Endothelial cell of umbilical vein (primary cell): Measurements from ENCODE around the gene UNC93B1. TPM values are rescaled to one million over a fixed set of nuclear protein-coding genes. Genes with fewer than 3 reads are reported as not detected.

Source experiments
- BruUV-seq: library from RNA; stranded (reverse); fragments of 400-500 nt; replicated peaks from 2 replicates; lab custom pipeline; 2021; lab: Mats Ljungman, UMichigan
- CTCF ChIA-PET: fragments of 300-600, 350-600 bp; sonication (Branson Sonifier 250); formaldehyde crosslinking; loops from one replicate; lab custom pipeline; 2021; ENCODE audit warnings: antibody characterized with exemption, inconsistent platforms; lab: Charles Lee
- POLR2A ChIA-PET: fragments of 300-600, 350-600 bp; sonication (Branson Sonifier 250); formaldehyde crosslinking; loops from one replicate; lab custom pipeline; 2021; ENCODE audit warnings: antibody characterized with exemption, inconsistent platforms; lab: Charles Lee
- DNase-seq: peaks from one replicate; pipeline ENCODE4 v3.0.0-alpha.2; 2011; ENCODE audit warnings: low read depth, low spot score
- FAIRE-seq: peaks from 2 replicates; lab custom pipeline; 2011; peaks lifted over from hg19 to GRCh38; lab: Jason Lieb, UNC
- H2AFZ ChIP-seq: 2 replicates; pipeline ENCODE4 v1.6.0; 2012; ENCODE audit warnings: low read depth, low read length, control low read depth, inconsistent platforms
- H3K27ac ChIP-seq: 2 replicates; pipeline ENCODE4 v1.5.1; 2011; ENCODE audit warnings: low read depth, mild to moderate bottlenecking, control low read depth, low read length, moderate library complexity; ENCODE audit not compliant: insufficient read depth
- H3K27me3 ChIP-seq, 2 experiments: 2 replicates each; pipeline versions ENCODE4 v1.6.0 to v1.6.1; 2011; ENCODE audit warnings: low read length in 2 of 2, mixed read lengths in 1 of 2; ENCODE audit not compliant: control insufficient read depth in 2 of 2, insufficient read depth in 2 of 2
- H3K36me3 ChIP-seq, 2 experiments: 2 replicates in 1 of 2; 3 replicates in 1 of 2; pipeline ENCODE4 v1.5.1; 2011; ENCODE audit warnings: low read length in 2 of 2, mild to moderate bottlenecking in 1 of 2, moderate library complexity in 1 of 2; ENCODE audit not compliant: control insufficient read depth in 2 of 2, insufficient read depth in 2 of 2; ENCODE audit errors: extremely low read depth in 1 of 2
- H3K4me1 ChIP-seq: 3 replicates; pipeline ENCODE4 v1.5.1; 2011; ENCODE audit warnings: mild to moderate bottlenecking, low read length; ENCODE audit not compliant: control insufficient read depth, insufficient read depth; ENCODE audit errors: extremely low read depth
- H3K4me2 ChIP-seq: 2 replicates; pipeline ENCODE4 v1.6.1; 2011; ENCODE audit warnings: low read length, control low read depth, mixed read lengths; ENCODE audit not compliant: insufficient read depth
- H3K4me3 ChIP-seq, 3 experiments: fragments of 200-600 bp in 1 of 3; sonication (generic), shearing (Covaris generic) in 1 of 3; replicated peaks in 1 of 3; 2 replicates each; pipeline ENCODE4 v1.5.1; 2011 to 2016; ENCODE audit warnings: control low read depth in 3 of 3, low read length in 3 of 3, mild to moderate bottlenecking in 2 of 3, inconsistent platforms in 1 of 3, low read depth in 1 of 3, moderate library complexity in 1 of 3; ENCODE audit not compliant: insufficient read depth in 1 of 3
- H3K79me2 ChIP-seq: 2 replicates; pipeline ENCODE4 v1.6.0; 2012; ENCODE audit warnings: low read length, inconsistent platforms; ENCODE audit not compliant: control insufficient read depth, insufficient read depth
- H3K9ac ChIP-seq: replicated peaks from 2 replicates; pipeline ENCODE3; 2011; ENCODE audit warnings: low read length, control low read depth; ENCODE audit not compliant: insufficient read depth; ENCODE audit errors: extremely low read depth
- H3K9me1 ChIP-seq: replicated peaks from 3 replicates; pipeline ENCODE4 v1.6.0; 2011; ENCODE audit warnings: mild to moderate bottlenecking, low read length; ENCODE audit not compliant: control insufficient read depth, insufficient read depth; ENCODE audit errors: extremely low read depth
- H3K9me3 ChIP-seq: replicated peaks from 2 replicates; pipeline ENCODE4 v1.5.1; 2012; ENCODE audit warnings: low read length, inconsistent platforms; ENCODE audit not compliant: control insufficient read depth, insufficient read depth
- H4K20me1 ChIP-seq: replicated peaks from 2 replicates; pipeline ENCODE3; 2011; ENCODE audit warnings: mild to moderate bottlenecking, low read length; ENCODE audit not compliant: control insufficient read depth, insufficient read depth; ENCODE audit errors: extremely low read depth
- EZH2 ChIP-seq: IDR thresholded peaks from 2 replicates; pipeline ENCODE4 v1.6.1; 2012; ENCODE audit warnings: borderline replicate concordance, low read depth, mild to moderate bottlenecking, moderate library complexity, low read length, inconsistent platforms; ENCODE audit not compliant: severe bottlenecking
- FOS ChIP-seq: IDR thresholded peaks from 2 replicates; pipeline ENCODE4 v1.6.1; 2011; ENCODE audit warnings: mild to moderate bottlenecking, low read length, moderate library complexity, borderline replicate concordance; ENCODE audit not compliant: insufficient read depth
- GATA2 ChIP-seq: IDR thresholded peaks from 2 replicates; pipeline ENCODE4 v1.7.0; 2011; ENCODE audit warnings: low read depth, mild to moderate bottlenecking, moderate library complexity, mixed read lengths, low read length; ENCODE audit not compliant: insufficient read length, insufficient read depth
- JUN ChIP-seq: IDR thresholded peaks from 2 replicates; pipeline ENCODE4 v1.6.1; 2011; ENCODE audit warnings: borderline replicate concordance, low read depth; ENCODE audit not compliant: insufficient read length, insufficient read depth
- MYC ChIP-seq: IDR thresholded peaks from one replicate; pipeline ENCODE4 v1.6.1; 2011; ENCODE audit warnings: mild to moderate bottlenecking, low read depth, low read length
- POLR2A ChIP-seq: IDR thresholded peaks from 2 replicates; pipeline ENCODE4 v1.6.1; 2012; ENCODE audit warnings: low read depth, mild to moderate bottlenecking, control low read depth, low read length
- POLR2AphosphoS5 ChIP-seq: IDR thresholded peaks from 2 replicates; pipeline ENCODE4 v1.6.1; 2012; ENCODE audit warnings: low read depth, mild to moderate bottlenecking, control low read depth, low read length, moderate library complexity; ENCODE audit not compliant: insufficient read depth
- dilution Hi-C: fragments of 300-500 bp; cut with MboI; formaldehyde crosslinking; loops from one replicate; pipeline ENCODE4 v1.15.0; 2019; ENCODE audit warnings: low sequenced_read_pairs; ENCODE audit not compliant: extremely low pct_ligation_motif_present
- intact Hi-C: fragments of 100-400 bp; cut with micrococcal nuclease; formaldehyde crosslinking; loops from one replicate; pipeline ENCODE4 v1.10.0; 2022
- polyA plus RNA-seq, 4 experiments: library from polyadenylated mRNA; depleted of rRNA in 3 of 4; stranded (reverse) in 3 of 4; unstranded in 1 of 4; fragments of >200 nt; gene quantifications; 2 replicates each; pipeline versions ENCODE4 v1.2.1 to v1.2.3, GENCODE V29; 2011 to 2012; ENCODE audit warnings: missing spikeins in 1 of 4
- total RNA-seq: library from RNA; stranded (reverse); gene quantifications from 2 replicates; pipeline ENCODE4 v1.2.3, GENCODE V29; 2021
- TF ChIP-seq, protein P1 (sequence below): IDR thresholded peaks from 2 replicates; pipeline ENCODE4 v1.6.1; 2011; ENCODE audit not compliant: insufficient read depth, insufficient read length
- TF ChIP-seq, protein P2 (sequence below), 2 donors: IDR thresholded peaks; 1 replicate in 1 of 2; 2 replicates in 1 of 2; pipeline ENCODE4 v1.5.1; 2011; ENCODE audit warnings: low read length in 2 of 2, mild to moderate bottlenecking in 2 of 2, moderate library complexity in 2 of 2, control low read depth in 1 of 2, inconsistent platforms in 1 of 2, low read depth in 1 of 2; ENCODE audit not compliant: insufficient read depth in 1 of 2; ENCODE audit errors: extremely low read depth in 1 of 2

UNC93B1 gene
- total and polyA plus RNA-seq, 2 donors (not counting 3 experiments of a cell fraction or from before 2014, with no cell fraction given) = 10.6 to 18.9 TPM

DNA sequence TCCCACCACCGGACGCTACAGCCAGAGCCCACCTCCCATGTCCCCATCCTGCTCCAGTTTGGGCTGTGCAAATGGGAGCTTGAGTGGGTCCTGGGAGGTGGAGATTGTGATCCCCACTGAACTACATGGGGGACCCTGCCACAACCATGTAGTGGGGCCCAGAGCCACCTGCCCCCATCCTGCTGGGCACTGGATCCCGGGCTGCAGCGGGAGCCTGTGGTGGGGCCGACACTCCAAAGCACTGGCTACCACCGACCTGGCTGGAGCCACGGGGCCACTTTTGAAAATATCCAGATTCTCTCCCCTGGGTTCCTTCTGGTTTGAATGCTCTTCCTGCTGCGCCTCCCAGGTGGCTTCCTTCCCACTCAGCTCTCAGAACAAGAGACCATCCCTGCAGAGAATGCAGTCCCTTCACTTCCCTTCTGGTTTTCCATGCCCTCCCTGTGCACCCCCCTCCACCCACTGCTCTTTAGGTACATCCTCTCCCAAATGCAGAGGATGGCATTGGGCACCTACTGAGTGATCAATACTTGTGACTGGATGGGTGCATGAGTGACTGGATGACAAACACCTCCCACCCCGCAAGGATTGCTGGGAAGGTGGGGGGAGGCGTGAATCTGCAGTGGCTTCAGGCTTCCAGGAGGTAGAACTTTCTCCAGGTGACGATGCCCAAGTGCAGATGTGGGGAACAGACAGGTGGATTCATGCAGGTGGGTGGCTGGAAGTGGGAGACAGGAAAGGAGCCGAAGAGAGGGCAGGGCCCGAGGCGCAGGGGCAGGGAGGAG, 846 bp upstream of the UNC93B1 start:
- dilution Hi-C loops (no loop called here), intact Hi-C loops (no loop called here)
- no peaks in the 10 kb centered on the region for H4K20me1 ChIP-seq
- no peak for FAIRE-seq
- H3K9me1 ChIP-seq = no peaks in the 10 kb centered on the region
- H3K27ac ChIP-seq = no peak overlapping the region
- no peaks in the 10 kb centered on the region for H3K36me3 ChIP-seq
- H3K4me2 ChIP-seq = peak overlapping the region; percentile 65
- H2AFZ ChIP-seq = no peak overlapping the region
- H3K4me3 ChIP-seq = no peak overlapping the region
- peaks cover 3% of the 10 kb centered on the region for H3K4me1 ChIP-seq
- ChIA-PET CTCF (no interaction called here), POLR2A (no interaction called here)
- DNase-seq = no peak
- H3K9me3 ChIP-seq = no peaks in the 10 kb centered on the region
- H3K79me2 ChIP-seq = no peaks in the 10 kb centered on the region
- no peaks in the 10 kb centered on the region for H3K27me3 ChIP-seq
- no peak overlapping the region for H3K9ac ChIP-seq
- no TSS peak for BruUV-seq
- TF ChIP-seq POLR2AphosphoS5 = no peak
- no peak for TF ChIP-seq MYC
- TF ChIP-seq JUN = no peak
- TF ChIP-seq POLR2A = no peak
- TF ChIP-seq, protein P1, sequence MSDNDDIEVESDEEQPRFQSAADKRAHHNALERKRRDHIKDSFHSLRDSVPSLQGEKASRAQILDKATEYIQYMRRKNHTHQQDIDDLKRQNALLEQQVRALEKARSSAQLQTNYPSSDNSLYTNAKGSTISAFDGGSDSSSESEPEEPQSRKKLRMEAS = no peak
- TF ChIP-seq GATA2 = no peak
- TF ChIP-seq, protein P2, sequence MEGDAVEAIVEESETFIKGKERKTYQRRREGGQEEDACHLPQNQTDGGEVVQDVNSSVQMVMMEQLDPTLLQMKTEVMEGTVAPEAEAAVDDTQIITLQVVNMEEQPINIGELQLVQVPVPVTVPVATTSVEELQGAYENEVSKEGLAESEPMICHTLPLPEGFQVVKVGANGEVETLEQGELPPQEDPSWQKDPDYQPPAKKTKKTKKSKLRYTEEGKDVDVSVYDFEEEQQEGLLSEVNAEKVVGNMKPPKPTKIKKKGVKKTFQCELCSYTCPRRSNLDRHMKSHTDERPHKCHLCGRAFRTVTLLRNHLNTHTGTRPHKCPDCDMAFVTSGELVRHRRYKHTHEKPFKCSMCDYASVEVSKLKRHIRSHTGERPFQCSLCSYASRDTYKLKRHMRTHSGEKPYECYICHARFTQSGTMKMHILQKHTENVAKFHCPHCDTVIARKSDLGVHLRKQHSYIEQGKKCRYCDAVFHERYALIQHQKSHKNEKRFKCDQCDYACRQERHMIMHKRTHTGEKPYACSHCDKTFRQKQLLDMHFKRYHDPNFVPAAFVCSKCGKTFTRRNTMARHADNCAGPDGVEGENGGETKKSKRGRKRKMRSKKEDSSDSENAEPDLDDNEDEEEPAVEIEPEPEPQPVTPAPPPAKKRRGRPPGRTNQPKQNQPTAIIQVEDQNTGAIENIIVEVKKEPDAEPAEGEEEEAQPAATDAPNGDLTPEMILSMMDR (IDR thresholded peaks at IDR 0.05; ENCODE audit: extremely low read depth in 1 of 2, insufficient read depth in 1 of 2, low read depth in 1 of 2, low read length in 2 of 2) = no peak
- no peak for TF ChIP-seq EZH2
- no peak for TF ChIP-seq FOS
